Right lobe of liver (tissue), 6 donors: Measurements from ENCODE around the gene OR52M1. TPM values are rescaled to one million over a fixed set of nuclear protein-coding genes. Genes with fewer than 3 reads are reported as not detected.

Source experiments
- ATAC-seq, 4 donors: fragments of 200-7000 bp; cut with Tn5 transposase; one replicate each; pipeline ENCODE4 v1.9.1; 2020; ENCODE audit warnings: mild to moderate bottlenecking in 4 of 4, moderate library complexity in 4 of 4
- DNase-seq, 3 donors: peaks; one replicate each; pipeline ENCODE4 v3.0.0-alpha.2; 2020
- H3K27ac ChIP-seq, 3 donors: fragments of 200-600 bp; one replicate each; pipeline ENCODE4 v1.8.0; 2022
- H3K27me3 ChIP-seq, 2 donors: fragments of 200-600 bp; one replicate each; pipeline ENCODE4 v1.8.0; 2022
- H3K36me3 ChIP-seq, 4 donors: fragments of 200-600 bp; sonication (generic) in 1 of 4; one replicate each; pipeline versions ENCODE4 v1.5.1 to v1.8.0; 2017 to 2022; ENCODE audit warnings: control low read depth in 1 of 4
- H3K4me1 ChIP-seq, 4 donors: fragments of 200-600 bp; sonication (generic) in 1 of 4; one replicate each; pipeline versions ENCODE4 v1.5.1 to v1.8.0; 2017 to 2022; ENCODE audit warnings: control low read depth in 1 of 4
- H3K4me3 ChIP-seq, 3 donors: fragments of 200-600 bp; one replicate each; pipeline ENCODE4 v1.8.0; 2022
- H3K9me3 ChIP-seq, 4 donors: fragments of 200-600 bp; sonication (generic) in 1 of 4; one replicate each; pipeline versions ENCODE4 v1.5.1 to v1.8.0; 2017 to 2022; ENCODE audit warnings: control low read depth in 1 of 4
- CTCF ChIP-seq, 4 donors: fragments of 200-600 bp in 3 of 4; fragments of 450-650 bp in 1 of 4; IDR thresholded peaks; one replicate each; pipeline versions ENCODE4 v1.5.1 to v1.8.0; 2016 to 2022; ENCODE audit warnings: antibody characterized with exemption in 4 of 4, mild to moderate bottlenecking in 2 of 4
- POLR2A ChIP-seq: fragments of 450-650 bp; IDR thresholded peaks from one replicate; pipeline ENCODE4 v1.6.1; 2017; ENCODE audit warnings: antibody characterized with exemption, mild to moderate bottlenecking
- WGBS: methylation state at CpG from one replicate; pipeline ENCODE4 v1.1.6; 2018; ENCODE audit warnings: low coverage, low lambda C conversion rate; ENCODE audit not compliant: insufficient coverage; ENCODE audit errors: missing lambda C conversion rate; 5-methylcytosine and 5-hydroxymethylcytosine counted together
- intact Hi-C, 2 donors: fragments of 100-400 bp; cut with DNase I; formaldehyde crosslinking; loops; one replicate each; pipeline versions ENCODE4 v1.11.2 to v1.14.1; 2022
- total RNA-seq, 6 experiments: library from RNA; depleted of rRNA in 2 of 6; stranded (reverse); fragments of >200 nt in 2 of 6; fragmentation: NEBNext Ultra II Directional in 3 of 6; extraction: Animal tissue kit (Norgen Biotek cat#: 25700) in 3 of 6; gene quantifications; one replicate each; pipeline versions ENCODE4 v1.1.0 to v1.2.4, GENCODE V29; 2016 to 2023
- donor health status: DM: no; HTN: yes; CAD: no.
- donor health status: DM: no; HTN: no; CAD: no.
- donor health status: DM: no; HTN: no; CAD: no.
- donor health status: DM: no; HTN: yes; CAD: no.
- donor health status: DM: no; HTN: yes; CAD: no.

Gene OR52M1
- total RNA-seq, 6 experiments from 2014 or later: not detected

- ATAC-seq: no peak
- intact Hi-C loops: no loop called here
- H3K4me1 ChIP-seq: no peaks in the 10 kb centered on the region
- 87% methylated on average over 18 of the region's 18 CpGs for WGBS
- H3K4me3 ChIP-seq: no peak overlapping the region
- no peaks in the 10 kb centered on the region for H3K27me3 ChIP-seq
- H3K27ac ChIP-seq: no peak overlapping the region
- TF ChIP-seq CTCF (IDR thresholded peaks at IDR 0.05) (no peak), POLR2A (no peak)
- no peaks in the 10 kb centered on the region for H3K36me3 ChIP-seq
- no peaks in the 10 kb centered on the region for H3K9me3 ChIP-seq
- no peak for DNase-seq
Measured at GRCh38 chr11:4569075-4569474, 24.1 kb downstream of the OR52M1 start.

GRCh38 chr11:4576880-4577279 is 31.9 kb downstream of the OR52M1 start:
- H3K36me3 ChIP-seq: no peaks in the 10 kb centered on the region
- H3K27ac ChIP-seq: no peak overlapping the region
- DNase-seq (no peak), ATAC-seq (no peak)
- H3K4me1 ChIP-seq: no peaks in the 10 kb centered on the region
- H3K9me3 ChIP-seq: no peaks in the 10 kb centered on the region
- H3K27me3 ChIP-seq: no peaks in the 10 kb centered on the region
- intact Hi-C loops: no loop called here
- no peak overlapping the region for H3K4me3 ChIP-seq
- TF ChIP-seq POLR2A (no peak), CTCF (IDR thresholded peaks at IDR 0.05) (no peak)
- WGBS: 39% methylated on average over 3 of the region's 3 CpGs

GRCh38 chr11:4577761-4578160 is 32.8 kb downstream of the OR52M1 start:
- 71% methylated on average over 2 of the region's 2 CpGs for WGBS
- H3K36me3 ChIP-seq: no peaks in the 10 kb centered on the region
- no peaks in the 10 kb centered on the region for H3K27me3 ChIP-seq
- ATAC-seq (no peak), DNase-seq (no peak)
- H3K9me3 ChIP-seq: no peaks in the 10 kb centered on the region
- no peak for TF ChIP-seq CTCF (IDR thresholded peaks at IDR 0.05)
- TF ChIP-seq POLR2A: no peak
- H3K27ac ChIP-seq: no peak overlapping the region
- intact Hi-C loops: no loop called here
- H3K4me1 ChIP-seq: no peaks in the 10 kb centered on the region
- no peak overlapping the region for H3K4me3 ChIP-seq

- 86% methylated on average over 6 of the region's 6 CpGs for WGBS
Measured at GRCh38 chr11:4578624-4579023, 33.6 kb downstream of the OR52M1 start.

More at GRCh38 chr11:4578624-4579023, 33.6 kb downstream of the OR52M1 start:
- Histone ChIP-seq H3K36me3 (no peaks in the 10 kb centered on the region), H3K4me3 (no peak overlapping the region), H3K9me3 (no peaks in the 10 kb centered on the region), H3K4me1 (no peaks in the 10 kb centered on the region), H3K27ac (no peak overlapping the region), H3K27me3 (no peaks in the 10 kb centered on the region)
- TF ChIP-seq POLR2A (no peak), CTCF (IDR thresholded peaks at IDR 0.05) (no peak)
- intact Hi-C loops: no loop called here
- ATAC-seq: no peak
- DNase-seq: no peak
